HG02588 (cell line): ENCODE results near the gene SORT1.
"Not testable (repeated sequence)": the region's sequence is repeated elsewhere in the genome, so short reads cannot be mapped to it uniquely, and the experiment has no call there.

Experiments used
- ATAC-seq: cut with Tn5 transposase; IDR thresholded peaks from one replicate; pipeline ENCODE4 v1.9.1; 2021; ENCODE audit warnings: mild to moderate bottlenecking, moderate library complexity; ENCODE audit not compliant: unreplicated experiment

Gene SORT1

DNA sequence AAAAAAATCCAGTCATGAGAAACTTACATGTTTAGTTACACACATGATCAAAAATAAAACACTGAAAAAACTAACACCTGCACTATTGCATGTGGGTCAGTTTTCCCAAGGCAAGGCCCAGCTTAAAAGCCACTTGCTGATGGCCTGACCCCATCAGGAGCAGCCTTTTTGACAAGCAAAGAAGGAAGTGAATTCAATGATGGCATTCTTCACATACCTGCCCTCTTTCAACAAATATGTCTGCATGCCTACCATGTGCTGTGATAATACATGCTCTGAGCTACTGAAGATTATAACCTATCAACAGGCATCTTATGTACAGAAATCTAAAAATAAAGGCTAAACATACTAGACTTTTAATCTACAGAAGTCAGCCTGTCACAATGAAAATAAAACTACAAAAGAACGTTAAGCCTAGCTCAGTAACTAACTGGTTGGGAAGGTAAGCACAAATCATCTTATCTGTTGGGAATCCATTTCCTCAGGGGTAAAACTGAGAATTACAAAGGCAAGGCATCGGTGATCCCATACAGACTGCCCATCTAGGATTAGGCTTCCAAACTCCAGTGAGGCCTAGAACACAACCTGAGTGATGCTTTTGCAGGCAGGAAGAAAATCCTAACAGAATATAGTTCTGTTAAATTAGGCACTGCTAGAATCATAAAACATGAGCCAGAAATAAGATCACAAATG lies 14.5 kb downstream of the SORT1 start:
- ATAC-seq: no peak

- ATAC-seq: no peak
Observed at GRCh38 chr1:109381573-109381972, 16.1 kb downstream of the SORT1 start.

DNA sequence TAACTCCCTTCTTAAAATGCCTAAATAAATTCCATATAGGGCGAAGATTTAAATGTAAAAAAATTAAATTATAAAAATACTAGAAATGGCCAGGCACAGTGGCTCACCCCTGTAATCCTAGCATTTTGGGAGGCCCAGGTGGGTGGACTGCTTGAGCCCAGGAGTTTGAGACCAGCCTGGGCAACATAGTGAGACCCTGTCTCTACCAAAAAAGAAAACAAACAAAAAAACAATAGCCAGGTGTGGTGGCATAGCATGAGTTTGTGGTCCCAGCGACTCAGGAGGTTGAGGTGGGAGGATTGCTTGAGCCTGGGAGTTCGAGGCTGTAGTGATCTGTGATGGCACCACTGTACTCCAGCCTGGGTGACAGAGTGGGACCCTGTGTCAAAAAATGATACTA lies 17.8 kb downstream of the SORT1 start:
- no peak for ATAC-seq

GRCh38 chr1:109379422-109379821 lies 18.3 kb downstream of the SORT1 start:
- ATAC-seq: no peak

DNA sequence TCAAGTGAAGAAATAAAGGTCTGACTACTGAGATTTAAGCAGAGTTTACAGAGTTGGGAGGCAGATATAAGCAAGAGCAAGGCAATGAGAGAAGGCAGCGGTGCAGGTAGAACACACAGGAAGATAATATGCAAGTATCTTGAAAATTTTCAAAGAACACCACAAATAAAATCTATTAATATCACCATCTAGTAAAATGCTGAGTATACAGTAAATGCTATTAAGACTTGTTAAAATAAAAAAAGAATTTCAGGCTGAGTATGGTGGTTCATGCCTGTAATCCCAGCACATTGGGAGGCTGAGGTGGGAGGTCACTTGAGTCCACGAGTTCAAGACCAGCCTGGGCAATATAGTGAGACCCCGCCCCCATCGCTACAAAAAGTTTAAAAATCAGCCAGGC lies 20.0 kb downstream of the SORT1 start:
- no peak for ATAC-seq

DNA sequence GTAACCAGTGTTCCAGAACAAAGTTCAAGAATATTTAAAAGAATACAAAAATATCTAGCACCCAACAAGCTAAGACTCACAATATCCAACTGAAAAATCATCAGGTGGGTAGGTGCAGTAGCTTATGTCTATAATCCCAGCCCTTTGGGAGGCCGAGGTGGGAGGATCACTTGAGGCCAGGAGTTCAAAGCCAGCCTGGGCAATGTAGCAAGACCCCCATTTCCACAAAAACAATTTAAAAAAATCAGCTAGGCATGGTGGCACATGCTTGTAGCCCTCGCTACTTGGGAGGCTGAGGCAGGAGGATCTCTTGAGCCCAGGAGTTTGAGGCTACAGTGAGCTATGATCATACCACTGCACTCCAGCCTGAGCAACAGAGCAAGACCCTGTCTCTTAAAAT lies 24.0 kb downstream of the SORT1 start:
- ATAC-seq: not testable (repeated sequence)

DNA sequence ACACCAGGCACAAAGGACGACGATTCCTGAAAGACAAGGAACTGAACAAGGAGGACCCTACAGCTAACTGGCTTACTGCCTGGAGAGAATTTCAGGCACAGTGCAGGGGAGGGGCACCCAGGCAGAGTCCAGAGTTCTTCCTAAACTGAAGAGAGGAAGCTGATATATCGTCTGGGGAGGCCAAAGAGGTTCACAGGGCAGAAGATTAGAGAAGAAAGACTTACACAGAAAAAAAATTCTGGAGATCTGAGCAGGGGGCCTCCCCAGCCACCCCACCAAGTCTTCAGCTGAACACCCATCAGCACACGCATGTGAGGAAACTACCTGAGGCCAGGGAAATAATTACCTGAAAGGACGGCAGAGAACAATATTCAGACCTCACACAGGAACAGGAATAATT lies 24.6 kb downstream of the SORT1 start:
- ATAC-seq: no peak

DNA sequence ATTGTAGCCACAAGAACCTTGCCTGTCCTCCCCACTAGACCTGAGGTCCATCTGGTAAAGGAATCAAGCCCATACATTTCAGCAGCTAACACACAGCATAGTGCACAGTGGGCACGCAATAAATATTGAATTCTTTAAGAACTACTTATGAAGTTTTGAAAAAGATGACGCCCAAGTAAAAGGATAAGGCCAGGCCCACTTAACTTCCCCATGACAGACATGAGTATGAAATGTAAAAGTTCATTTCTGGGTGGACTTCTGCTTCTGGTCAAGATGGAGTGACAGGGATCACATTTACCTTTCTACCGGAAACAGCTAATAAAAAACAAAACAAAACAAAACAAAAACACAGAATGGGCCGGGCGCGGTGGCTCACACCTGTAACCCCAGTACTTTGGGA lies 25.4 kb downstream of the SORT1 start:
- no peak for ATAC-seq

GRCh38 chr1:109371341-109371739 lies 26.4 kb downstream of the SORT1 start:
- no peak for ATAC-seq

GRCh38 chr1:109370712-109371340 lies 26.9 kb downstream of the SORT1 start:
- ATAC-seq: no peak

DNA sequence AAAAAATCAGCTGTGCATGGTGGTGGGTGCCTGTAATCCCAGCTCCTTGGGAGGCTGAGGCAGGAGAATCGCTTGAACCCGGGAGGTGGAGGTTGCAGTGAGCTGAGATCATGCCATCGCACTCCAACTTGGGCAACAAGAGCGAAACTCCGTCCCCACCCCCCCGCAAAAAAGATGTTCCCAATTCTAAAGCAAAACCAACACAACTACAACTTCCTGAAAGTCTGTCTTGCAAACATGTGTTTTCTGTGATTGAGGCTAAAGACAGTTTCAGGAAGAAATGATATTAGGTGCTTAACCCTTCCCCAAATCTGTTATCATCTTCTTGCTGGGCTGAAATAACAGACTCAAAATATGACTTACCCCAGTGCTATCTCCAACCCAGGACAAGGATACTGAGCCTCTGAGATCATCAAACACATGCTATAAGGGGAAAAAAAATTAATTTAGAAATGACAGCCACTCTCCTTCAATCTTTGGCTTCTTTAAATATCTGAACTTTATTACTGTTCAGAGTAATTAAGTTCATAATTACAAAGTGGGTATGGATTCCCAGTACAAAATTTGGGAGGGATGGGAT lies 28.5 kb downstream of the SORT1 start:
- no peak for ATAC-seq

- no peak for ATAC-seq
Observed at GRCh38 chr1:109368464-109368863, 29.3 kb downstream of the SORT1 start.

GRCh38 chr1:109367626-109368025 lies 30.1 kb downstream of the SORT1 start:
- ATAC-seq: no peak

DNA sequence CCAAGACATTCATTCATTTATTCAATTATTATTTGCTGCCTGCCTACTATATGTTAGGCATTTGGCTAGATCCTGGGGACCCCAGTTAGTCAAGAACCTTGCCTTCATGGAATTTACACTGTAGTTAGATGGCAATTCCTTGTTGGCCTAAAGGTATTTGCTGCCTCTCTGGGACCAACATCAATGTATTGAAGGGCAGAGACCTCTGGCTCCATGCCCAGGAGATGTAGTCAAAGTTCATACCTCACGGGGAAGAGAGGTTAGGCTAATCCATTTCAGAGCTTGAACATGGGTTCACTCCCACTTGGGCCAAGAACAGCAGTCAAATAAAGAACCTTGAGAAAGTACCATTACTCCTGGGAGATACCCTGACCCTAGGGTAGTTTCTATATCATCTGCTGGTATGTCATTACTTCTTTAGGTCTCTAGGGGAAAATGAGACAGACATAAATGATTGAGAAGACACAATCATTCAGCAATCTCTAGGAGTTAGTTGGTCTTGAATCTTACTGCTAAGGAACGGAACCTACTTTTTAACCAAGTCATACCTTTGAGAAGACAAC lies 32.0 kb downstream of the SORT1 start:
- ATAC-seq: no peak

DNA sequence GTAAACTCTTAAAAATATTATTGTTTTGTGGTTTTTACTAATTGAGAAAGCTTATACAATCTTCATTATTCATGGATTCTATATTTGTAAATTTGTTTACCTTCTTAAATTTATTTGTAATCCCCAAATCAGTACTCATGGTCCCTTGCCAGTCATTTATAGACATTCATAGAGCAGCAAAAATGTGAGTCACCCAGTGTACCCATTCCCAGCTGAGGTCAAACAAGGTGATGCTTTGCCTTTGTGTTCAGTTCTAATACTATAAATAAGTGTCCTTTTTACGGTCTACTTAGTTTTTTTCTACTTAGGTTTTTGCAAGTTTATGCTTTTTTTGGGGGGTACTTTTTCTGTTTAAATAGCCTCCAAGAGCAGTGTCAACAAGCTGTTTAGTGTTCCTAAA lies 36.1 kb downstream of the SORT1 start:
- ATAC-seq: no peak

- no peak for ATAC-seq
Observed at GRCh38 chr1:109361069-109361468, 36.6 kb downstream of the SORT1 start.

DNA sequence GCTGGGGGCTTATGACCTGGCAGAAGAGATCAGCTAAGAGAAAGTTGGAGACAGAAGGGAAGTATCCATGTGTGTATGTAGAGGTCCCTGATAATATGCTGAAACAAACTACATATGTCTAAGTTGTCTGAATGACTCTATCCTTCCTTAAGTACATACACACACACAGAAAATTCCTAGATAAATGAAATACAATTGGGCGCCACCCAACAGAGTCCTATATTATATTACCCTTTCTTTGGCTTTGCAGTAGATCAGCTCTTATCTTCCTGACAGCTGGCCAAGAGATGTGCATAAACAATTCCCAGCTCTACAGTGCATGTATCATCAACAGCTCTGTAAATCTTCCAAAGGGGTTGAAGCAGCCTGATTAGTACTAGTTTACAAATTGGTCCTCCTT lies 40.1 kb downstream of the SORT1 start:
- ATAC-seq: no peak

GRCh38 chr1:109356915-109357314 lies 40.8 kb downstream of the SORT1 start:
- ATAC-seq: no peak

DNA sequence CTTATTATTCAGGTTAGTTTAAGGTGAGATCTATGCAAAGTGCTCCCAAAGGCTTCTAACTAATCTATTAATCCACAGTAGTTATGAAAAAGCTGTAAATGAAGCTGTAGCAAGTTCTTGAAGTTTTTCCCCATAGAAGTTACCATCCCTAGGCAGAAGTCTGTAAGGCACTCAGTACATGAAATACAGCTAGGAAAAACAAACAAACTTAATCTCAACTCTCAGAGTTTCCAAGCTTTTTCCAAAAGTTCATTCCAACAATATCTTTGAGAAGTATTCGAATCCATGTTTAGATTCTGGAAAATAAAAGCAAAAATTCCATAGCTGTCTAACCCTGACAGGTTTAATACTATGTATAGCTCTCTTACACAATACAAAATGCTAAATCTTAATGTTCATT lies 41.2 kb downstream of the SORT1 start:
- ATAC-seq: no peak

DNA sequence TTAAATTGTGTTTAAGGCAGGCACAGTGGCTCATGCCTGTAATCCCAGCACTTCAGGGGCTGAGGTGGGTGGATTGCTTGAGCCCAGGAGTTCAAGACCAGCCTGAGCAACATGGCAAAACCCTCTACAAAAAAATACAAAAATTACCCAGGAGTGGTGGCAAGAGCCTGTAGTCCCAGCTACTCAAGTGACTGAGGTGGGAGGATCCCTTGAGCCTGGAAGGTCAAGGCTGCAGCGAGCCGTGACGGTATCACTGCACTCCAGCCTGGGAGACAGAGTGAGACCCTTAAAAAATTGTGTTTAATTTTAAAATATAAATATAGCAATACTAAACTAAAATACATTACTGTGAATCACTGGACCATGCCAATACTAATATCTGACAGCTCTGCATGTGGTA lies 42.8 kb downstream of the SORT1 start:
- no peak for ATAC-seq

GRCh38 chr1:109351457-109351856 lies 46.3 kb downstream of the SORT1 start:
- ATAC-seq: no peak

DNA sequence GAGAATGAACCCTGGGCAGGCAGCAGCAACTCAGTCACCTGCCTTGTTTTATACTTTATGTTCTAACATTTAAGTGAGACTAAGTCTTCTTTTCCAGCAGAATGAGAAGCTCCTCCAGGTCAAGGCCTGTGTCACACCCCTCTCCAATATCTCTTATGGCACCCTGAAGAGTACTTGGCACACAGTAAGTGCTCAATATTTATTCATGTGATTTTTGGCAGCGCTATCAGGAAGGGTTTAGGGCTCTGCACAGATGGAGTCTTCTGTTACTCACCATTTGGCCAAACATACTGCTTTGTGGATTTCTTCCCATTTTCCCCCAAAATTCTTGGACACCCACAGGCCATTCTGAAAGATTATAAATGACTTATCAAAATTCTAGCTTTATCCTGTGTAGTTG lies 47.1 kb downstream of the SORT1 start:
- no peak for ATAC-seq
